ENCODE measurements around the gene IRF6.

IRF6 gene

GRCh38 chr1:209756615-209757445 is 49.1 kb downstream of the IRF6 start:
- DNase-seq: peak in 1 of 2 experiments; percentile 41

- DNase-seq: peak; percentile 79 to 87
These were observed 49.9 kb downstream of the IRF6 start, which contains the start of gene TRAF3IP3 for GRCh38 chr1:209755926-209756614. TSS of gene TRAF3IP3 (plus strand) at chr1:209756053. CDS start at chr1:209760040, 3,987 bp downstream.

DNA sequence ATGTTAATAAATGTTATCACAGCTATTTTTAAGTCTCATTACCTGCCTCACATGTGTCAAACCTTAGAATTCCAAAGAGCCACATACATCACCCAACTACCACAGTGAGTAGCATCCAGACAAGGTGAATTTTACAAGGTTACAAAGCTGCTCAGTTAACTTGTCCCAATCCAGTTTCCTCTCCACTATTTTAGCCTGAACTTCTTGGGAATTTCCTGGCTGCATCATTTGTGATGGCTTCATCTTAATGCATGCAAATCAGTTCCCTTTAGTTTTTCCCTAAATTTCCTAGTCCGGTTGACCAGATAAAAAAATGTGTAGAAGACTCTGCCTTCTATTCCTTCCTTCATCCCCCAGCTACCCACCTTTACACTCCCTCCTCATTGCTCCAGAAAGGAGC is 50.7 kb downstream of the IRF6 start:
- no peak for DNase-seq

DNA sequence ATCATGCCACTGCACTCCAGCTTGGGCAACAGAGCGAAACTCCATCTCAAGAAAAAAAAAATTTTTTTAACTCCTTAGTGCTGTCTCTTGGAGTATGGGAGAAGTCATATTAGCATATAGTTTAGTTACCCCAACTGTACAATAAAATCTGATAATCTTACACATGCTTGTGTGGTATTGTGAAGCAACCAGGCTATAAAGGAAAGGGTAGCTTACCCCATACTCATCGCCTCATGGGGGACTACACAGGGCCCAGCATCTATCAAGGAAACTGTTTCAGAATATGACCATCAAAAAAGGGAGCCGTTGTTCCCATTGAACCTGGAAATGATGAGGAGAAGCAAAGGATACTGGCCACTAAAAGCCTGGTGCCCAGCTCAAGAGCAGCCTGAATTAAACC is 53.1 kb downstream of the IRF6 start:
- DNase-seq: no peak

DNA sequence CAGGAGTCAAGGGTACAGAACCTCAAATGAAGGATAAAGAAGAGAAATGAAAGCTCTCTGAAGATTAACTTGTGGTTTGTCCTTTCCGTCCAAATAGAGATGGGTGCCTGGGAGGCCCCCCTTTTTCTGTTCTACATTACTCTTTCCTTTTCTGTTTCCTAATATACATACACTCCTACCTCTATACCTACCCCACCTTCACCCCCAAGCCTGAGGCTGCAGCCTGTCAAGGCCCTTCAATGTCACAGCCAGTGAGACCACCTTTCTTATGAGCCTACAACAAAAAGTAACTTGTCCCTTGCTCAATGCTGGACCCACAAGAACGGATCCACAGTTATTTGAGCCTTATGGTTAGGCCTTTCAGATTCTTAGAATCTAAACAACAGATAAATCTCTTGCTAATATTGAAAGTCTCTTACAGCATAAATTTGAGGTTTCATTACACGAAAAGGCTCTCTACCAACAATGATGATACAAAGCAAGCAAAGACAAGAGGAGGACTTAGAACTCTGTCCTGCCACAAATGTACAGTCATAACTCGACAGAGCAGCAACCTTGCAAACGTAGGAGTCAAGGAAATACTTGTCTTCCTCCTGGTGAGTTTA is 54.2 kb downstream of the IRF6 start:
- peak in 1 of 2 experiments; percentile 56 for DNase-seq

GRCh38 chr1:209749670-209750323 is 56.1 kb downstream of the IRF6 start:
- no peak for DNase-seq

- no peak for DNase-seq
These were observed 56.7 kb downstream of the IRF6 start for GRCh38 chr1:209749205-209749604.

DNA sequence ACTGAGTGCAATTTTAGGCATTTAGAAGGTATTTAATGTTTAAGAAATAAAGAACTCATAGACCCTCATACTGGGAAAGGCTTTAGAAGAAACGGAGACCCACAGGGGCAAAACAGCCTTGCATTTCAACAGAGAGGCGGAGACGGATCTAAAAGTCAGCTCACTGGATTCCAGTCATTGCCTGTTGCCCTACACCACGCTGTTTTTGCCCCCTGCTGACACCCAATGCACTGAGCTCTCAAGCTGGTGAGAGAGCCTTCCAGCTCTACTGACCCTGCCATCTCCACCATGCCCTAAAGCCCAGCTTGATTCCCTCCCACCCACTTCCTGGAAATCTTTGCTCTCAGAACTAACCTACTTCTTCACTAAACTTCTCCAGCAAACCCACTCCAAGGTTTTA is 57.3 kb downstream of the IRF6 start:
- DNase-seq: no peak

DNA sequence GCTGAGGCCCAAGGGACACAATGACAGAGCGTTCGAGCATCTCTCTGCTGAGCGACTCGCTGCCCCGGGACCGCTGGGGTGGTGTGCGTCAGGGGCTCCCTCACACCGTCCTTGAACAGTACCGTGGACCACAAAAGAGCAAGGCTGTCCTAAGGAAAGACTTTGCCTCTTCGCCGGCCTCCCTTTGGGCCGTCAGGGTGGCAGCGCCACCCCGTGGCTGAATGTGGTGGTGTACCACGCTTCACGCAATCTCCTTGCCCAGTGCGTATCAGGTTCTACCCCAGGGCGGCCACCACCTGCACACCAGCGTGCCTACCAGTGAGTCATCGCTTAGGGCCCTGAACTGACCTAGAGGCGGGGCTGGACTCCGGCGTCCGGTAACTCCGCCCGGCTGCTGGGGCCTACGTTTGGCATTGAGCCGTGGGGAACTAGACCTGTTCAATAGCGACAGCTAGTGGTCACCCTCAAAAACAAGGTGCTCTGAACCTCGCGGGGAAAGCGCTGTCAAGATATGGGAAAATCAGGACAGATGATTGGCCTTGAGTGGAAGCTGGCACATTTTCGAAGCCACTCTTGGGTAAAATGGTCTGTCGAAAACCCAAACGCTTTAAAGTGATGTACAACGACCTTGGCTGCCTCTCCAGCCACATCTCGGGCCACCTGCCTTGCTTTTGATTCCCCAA is 58.2 kb downstream of the IRF6 start:
- DNase-seq: peak; percentile 93 to 95

- no peak for DNase-seq
These were observed 59.3 kb downstream of the IRF6 start for GRCh38 chr1:209746451-209747165.

DNA sequence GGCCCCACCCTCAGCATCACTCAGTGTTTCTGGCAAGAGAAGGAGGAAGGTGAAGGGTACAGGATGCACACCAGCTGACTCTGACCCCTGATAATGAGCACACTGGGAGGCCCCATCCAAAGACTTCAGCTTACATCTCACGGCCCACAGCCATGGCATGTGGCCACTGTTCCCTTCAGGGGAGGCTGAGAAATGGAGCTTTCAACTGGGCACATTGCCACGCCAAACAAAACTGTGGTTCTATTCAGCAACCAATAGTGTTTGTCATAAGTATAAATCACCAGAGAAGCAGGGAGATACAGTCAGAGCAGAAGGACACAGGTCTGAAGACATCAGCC is 62.8 kb downstream of the IRF6 start:
- DNase-seq: no peak

GRCh38 chr1:209742409-209743144 is 63.4 kb downstream of the IRF6 start:
- DNase-seq: no peak

- no peak for DNase-seq
These were observed 64.1 kb downstream of the IRF6 start for GRCh38 chr1:209741889-209742288.

GRCh38 chr1:209741193-209741592 is 64.7 kb downstream of the IRF6 start:
- no peak for DNase-seq

GRCh38 chr1:209738270-209738669 is 67.7 kb downstream of the IRF6 start:
- DNase-seq: no peak

DNA sequence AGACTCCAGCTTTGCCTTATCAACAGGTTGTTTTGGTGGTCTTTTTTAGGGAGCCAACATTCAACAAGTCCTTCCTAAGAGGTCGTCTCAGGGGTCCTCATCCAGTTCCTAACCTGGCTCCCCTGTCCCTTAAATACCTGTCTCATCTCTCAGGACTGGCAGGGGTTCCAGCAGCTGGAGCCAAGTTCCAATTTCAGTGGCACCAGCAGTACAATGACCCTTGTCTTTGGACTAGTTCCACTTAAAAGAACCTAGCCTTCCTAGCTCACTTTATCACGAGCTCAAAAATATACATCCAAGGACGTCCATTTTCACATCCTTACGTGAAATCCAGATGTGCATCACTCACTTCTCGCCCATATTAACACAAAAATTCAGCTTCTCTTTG is 68.8 kb downstream of the IRF6 start:
- DNase-seq: no peak

DNA sequence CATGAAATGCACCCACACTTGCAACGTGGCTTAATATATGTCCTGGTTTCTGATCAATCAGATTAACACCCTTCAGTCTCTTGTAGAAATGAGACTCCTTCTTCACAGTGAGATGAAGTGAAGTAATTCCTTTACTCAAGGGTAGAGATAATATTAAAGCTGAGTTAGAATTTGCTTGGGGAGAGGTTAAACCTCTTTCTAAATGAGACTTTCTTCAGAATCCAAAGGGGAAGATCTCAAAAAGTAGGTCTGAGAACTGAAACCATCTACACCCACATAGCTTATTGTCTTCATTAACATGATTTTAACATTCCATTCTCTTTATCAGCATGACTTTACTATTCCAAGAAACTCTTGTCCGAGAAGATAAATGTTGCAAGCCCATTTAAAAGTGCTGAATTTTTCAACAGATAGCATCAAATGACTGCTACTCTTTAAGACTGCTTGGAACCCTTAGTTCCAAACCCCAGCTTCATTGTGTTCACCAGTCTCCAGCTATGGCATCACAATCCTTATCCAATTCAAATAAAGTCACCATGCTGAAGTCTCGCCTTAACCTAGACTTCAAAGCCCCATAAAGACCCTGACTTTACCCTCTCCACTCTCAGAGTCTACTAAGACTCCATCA is 69.3 kb downstream of the IRF6 start:
- no peak for DNase-seq

Data from activated CD4-positive, alpha-beta T cell treated with anti-CD3 and anti-CD28 coated beads, Interleukin-2, amount 50 U/mL, for 48 hours (primary cell).